Erythroblast (primary cell): ENCODE measurements around the gene SYT14.
"Not testable (repeated sequence)": the region's sequence is repeated elsewhere in the genome, so short reads cannot be mapped to it uniquely, and the experiment has no call there.

Experiments
- DNase-seq, 2 experiments: peaks; one replicate each; lab custom pipeline; 2025; lab: John Stamatoyannopoulos, UW
- GATA1 ChIP-seq: IDR thresholded peaks from 2 replicates; pipeline ENCODE4 v1.6.1; 2011; ENCODE audit warnings: low read depth, mild to moderate bottlenecking, control low read depth, low read length, moderate library complexity
- POLR2A ChIP-seq: IDR thresholded peaks from 2 replicates; pipeline ENCODE4 v1.6.1; 2011; ENCODE audit warnings: mild to moderate bottlenecking, low read length

The SYT14 gene

DNA sequence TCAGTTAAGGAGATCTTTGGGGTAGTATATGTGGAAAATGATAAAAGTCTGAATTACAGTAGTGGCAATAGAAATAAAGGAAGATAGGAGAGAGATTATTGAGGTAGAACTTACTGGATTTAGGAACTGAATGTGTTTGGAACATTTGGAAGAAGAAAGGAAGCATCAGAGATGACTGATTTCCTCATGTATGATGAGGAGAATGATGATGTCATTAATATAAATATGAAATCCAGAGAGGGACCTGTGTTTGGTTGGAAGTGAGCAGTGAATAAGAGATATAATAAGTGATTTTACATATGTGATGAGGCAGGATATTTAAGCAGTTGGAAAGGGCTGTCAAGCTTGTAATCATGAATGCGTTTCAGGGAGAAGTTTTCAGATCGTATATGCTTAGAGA, 86.3 kb downstream of the SYT14 start:
- TF ChIP-seq POLR2A = no peak
- no peak for TF ChIP-seq GATA1
- no peak for DNase-seq

DNA sequence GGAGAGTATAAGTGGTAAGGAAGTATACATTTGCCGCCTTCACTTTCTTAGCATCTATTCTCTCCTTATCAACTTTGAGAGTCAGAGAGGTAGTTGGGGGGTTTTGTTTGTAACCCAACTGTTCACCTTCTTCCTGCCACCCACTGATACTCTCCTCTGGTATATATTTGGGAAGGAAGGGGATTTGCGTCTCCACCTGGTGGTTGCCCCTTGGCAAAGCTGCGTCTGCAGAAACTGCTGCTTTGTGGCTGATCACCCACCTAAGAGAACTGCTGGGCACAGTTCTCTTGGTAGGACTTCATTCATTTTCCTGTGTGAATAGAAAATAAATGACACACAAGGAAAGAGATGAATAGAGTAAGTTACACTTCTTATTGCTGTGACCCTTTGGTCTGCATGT, 87.0 kb downstream of the SYT14 start:
- no peak for DNase-seq
- TF ChIP-seq POLR2A (no peak), GATA1 (no peak)

DNA sequence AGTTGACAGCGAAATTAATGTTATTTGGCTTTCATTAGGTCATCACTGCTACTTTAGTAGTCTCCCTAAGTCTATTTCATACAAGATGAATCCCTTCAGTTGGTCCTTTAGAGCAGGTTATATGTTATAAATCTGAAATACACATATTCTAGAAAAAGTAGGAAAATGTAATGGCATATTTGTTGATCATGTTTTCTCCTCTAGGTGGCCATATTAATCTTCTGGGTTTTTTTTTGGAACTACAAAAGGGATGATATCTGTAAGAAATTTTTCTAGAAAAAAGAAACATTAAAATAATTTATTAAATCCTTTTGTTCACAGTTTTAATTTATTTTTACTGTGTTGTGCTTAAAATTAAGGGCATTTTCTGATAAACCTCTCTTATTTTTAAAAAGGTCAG, 87.9 kb downstream of the SYT14 start:
- no peak for TF ChIP-seq GATA1
- TF ChIP-seq POLR2A = no peak
- DNase-seq = no peak

DNA sequence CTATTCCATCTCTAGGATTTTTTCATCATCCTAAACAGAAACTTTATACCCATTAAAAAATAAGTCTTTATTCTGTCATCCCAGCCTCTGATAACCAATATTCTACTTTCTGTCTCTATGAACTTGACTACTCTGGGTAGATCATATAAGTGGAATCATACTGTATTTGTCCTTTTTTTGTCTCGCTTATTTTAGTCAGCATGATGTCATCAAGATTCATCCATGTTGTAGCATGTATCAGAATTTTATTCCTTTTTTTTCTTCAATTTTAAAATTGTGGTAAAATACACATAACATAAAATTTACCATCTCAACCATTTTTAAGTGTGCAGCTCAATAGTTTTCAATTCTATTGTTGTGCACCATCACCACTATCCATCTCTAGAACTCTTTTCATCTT, 90.0 kb downstream of the SYT14 start:
- no peak for DNase-seq
- TF ChIP-seq POLR2A (no peak), GATA1 (no peak)

DNA sequence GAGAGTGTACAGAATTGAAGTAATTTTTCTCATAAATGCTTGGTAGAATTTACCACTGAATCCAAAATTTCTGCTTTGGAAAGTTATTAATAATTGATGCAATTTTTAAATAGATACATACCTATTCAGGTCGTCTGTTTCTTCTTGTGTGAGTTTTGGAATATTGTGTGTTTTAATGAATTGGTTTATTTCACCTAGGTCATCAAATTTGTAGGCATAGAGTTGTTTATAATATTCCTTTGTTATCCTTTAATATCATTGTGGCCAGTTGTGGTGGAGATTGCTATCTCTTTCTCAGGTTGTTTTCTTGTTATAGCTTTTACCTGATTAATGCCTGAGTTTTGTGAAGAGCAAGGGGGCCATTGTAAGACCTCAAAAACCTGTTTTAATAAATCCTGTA, 93.5 kb downstream of the SYT14 start:
- TF ChIP-seq POLR2A (no peak), GATA1 (no peak)
- DNase-seq = no peak

DNA sequence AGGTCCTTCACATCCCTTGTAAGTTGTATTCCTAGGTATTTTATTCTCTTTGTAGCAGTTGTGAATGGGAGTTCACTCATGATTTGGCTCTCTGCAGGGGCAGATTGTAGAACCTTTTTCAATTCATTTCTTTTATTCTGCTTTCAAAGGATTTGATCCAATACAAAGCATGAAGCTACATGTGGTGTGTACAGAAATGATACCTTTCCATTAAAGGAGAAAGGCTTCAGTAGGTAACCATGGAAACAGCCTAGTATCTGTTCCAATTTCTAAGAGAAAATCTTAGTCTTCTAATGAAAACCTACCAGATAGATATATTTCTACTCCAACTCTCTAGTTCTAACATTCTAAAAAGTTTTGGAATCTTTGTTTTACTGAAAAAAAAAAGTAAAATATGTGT, 105.0 kb downstream of the SYT14 start:
- TF ChIP-seq GATA1 (no peak), POLR2A (no peak)
- DNase-seq = no peak

DNA sequence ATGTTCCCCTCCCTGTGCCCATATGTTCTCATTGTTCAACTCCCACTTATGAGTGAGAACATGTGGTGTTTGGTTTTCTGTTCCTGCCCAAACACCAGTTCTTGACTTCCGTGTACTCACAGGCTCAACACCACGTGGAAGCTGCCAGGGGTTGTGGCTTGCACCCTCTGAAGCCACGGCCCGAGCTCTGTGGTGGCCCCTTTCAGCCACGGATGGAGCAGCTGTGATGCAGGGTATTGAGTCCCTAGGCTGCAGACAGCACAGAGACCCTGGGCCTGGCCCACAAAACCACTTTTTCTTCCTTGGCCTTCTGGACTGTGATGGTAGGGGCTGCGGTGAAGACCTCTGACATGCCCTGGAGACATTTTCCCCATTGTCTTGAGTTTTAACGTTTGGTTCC, 111.6 kb downstream of the SYT14 start:
- TF ChIP-seq POLR2A = no peak
- TF ChIP-seq GATA1 = no peak
- DNase-seq = no peak

DNA sequence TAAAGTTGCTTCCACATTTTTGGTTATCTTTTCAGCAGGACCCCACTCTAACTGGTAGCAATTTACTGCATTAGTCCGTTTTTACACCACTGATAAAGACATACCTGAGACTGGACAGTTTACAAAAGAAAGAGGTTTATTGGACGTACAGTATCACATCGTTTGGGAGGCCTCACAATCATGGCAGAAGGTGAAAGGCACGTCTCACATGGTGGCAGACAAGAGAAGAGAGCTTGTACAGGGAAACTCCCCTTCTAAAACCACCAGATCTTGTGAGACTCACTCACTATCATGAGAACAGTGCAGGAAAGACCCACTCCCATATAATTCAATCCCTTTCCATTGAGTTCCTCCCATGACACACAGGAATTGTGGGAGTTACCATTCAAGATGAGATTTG, 112.5 kb downstream of the SYT14 start:
- not testable (repeated sequence) for DNase-seq

DNA sequence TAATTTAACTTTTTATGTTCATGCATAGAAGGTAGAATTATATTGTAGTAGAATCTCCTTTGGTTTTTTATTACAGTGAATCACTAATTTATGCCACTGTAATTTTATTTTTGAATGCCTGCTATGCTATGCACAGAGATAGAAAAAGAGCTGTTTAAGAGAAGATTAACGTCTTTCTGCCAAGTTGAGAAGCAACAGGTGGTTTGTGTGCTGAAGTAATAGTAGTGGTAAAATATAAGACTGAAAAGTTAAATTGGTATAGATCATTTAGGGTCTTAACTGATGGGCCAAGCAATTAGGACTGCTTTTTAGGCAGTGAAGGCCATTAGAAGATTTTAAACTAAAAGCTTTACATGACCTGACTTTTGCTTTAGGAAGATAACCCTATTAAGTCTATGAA, 115.1 kb downstream of the SYT14 start:
- no peak for DNase-seq

DNA sequence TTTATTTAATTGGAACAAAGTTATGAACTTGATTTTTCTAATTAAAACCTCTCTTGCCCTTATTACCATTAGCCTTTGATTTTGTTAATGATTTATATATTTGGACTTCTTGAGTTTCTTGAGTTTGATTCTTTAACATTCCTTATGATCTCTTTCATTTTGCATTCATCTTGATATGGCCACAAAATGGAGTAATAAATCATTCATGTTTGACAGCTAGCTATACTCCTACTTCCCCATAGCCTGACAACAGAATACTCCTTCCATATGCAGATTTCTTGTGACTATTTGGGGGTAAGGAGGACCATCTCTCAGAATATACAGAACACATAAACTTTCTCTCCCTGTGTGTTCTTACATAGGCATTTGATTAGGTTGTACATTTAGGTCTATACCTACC, 119.6 kb downstream of the SYT14 start:
- DNase-seq = no peak
- TF ChIP-seq POLR2A = no peak
- no peak for TF ChIP-seq GATA1

More for the DNA sequence above, 115.1 kb downstream of the SYT14 start:
- TF ChIP-seq POLR2A = no peak
- TF ChIP-seq GATA1 = no peak

DNA sequence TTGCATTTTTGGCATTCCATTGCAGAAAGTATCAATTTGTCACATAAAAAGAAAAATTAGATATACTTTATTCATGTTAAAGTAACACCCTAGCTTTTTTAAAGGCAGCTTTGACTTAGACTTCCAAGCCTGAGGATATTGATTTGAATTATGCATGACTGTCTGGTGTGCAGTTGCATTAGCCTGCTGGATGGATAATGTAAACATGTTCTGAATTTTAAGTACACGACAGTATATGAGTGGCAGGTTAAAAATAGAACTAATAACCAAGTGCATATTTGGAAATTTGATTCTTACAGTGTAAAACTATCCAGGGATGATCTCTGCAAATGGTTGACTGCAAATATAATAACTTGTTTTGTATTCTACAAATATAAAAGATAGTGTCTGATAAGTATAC, 124.0 kb downstream of the SYT14 start:
- no peak for DNase-seq
- no peak for TF ChIP-seq POLR2A
- no peak for TF ChIP-seq GATA1

DNA sequence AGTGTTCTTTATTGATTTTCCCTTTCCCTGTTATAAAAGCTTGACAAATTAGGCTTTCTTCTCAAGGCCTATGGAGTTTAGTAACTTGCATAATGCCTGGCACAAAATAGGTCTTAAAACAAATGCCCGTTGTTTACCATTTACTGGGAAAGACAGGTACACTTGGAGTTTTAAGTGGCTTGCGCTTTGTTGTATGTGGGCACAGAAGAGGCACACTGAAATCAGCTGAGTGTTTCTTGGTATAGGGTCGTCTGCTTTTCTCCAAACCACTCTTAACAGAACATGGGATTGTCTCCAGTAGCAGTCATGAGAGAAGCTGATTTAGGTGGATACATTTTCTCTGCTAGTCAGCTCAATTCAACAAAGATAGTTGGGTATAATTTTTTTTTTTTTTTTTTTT, 132.5 kb downstream of the SYT14 start:
- no peak for DNase-seq
- TF ChIP-seq GATA1 = no peak
- TF ChIP-seq POLR2A = no peak

DNA sequence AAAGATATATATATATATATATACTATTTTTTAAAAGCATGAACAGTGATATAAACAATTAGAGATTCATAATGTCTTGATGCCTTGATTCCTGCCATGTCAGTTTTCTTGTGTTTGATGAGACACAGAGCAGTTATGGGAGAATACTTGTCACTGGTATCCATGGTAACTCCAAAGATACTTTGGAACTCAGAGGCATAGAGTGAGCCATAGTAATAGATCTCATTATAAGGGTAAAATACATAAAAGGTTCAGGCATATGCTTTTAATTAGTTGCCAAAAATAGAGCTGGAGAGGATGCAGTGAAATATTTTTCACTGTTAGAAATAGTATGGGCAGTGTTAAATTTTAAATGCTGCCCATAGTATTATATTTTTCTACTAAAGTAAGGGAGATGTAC, 134.1 kb downstream of the SYT14 start:
- DNase-seq = no peak
- no peak for TF ChIP-seq GATA1
- TF ChIP-seq POLR2A = no peak

DNA sequence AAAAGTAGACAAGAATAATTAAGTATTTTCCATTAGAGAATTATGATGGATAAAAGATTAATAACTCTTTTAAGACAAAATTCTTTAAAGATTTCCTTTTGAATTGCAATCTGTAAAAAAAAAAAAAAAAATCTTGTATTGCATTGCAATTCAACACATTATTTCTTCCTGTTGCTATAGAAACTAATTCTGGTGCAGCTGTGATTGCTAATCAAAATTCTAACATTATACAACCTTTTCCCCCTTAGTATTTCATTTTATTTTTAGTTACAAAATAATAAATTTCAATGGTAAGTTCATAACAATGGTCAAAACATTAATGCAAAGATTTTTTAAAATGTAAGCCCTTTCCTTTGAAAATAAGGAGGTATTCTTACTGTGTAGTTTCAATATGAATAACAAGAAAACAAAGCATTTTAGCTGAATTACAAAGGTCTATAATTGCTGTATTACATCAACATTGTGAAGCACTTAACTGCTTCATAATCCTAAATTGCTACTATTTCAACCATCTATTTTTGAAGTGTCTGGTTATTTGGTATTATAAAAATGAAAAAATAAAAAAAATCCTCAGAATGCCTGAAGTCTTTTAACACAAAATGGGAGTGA, 135.0 kb downstream of the SYT14 start:
- no peak for DNase-seq
- no peak for TF ChIP-seq POLR2A
- TF ChIP-seq GATA1 = no peak

DNA sequence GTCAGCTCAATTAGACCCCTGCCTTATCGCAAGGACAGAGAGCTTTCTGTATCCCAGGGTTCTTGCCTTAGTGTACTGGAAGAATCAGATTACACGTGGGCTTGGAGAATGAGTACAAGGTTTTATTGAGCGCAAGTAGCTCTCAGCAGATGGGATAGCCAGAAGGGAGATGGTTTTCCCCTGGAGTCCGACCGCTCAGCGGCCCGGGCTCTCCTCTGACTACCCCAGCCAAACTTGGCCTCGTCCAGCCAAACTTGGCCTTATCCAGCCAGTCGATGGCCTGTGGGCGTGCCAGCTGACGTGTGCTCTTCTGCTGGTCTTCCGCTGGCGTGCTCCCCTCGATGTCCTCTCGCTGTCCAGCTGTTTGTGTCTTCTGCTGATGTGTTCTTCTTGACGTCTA, 136.9 kb downstream of the SYT14 start:
- DNase-seq = no peak

DNA sequence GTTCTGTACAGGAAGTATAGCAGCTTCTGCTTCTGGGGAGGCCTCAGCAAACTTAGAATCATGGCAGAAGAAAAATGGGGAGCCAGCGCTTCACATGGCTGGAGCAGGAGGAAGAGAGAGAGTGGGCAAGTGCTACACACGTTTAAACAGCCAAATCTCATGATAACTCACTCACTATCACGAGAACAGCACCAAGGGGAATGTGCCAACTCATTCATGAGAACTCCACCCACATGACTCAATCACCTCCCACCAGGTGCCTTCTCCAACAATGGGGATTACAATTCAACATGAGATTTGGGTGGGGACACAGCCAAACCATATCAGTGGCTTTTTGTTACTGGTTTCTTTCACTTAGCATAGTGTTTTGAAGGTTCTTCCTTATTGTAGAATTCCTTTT, 138.6 kb downstream of the SYT14 start:
- TF ChIP-seq GATA1 (no peak), POLR2A (no peak)
- DNase-seq = no peak

More for the DNA sequence above, 136.9 kb downstream of the SYT14 start:
- TF ChIP-seq POLR2A (no peak), GATA1 (no peak)
